HepG2 (cell line): ENCODE results near the gene FRS2. TPM values are rescaled to one million over a fixed set of nuclear protein-coding genes. Genes with fewer than 3 reads are reported as not detected.

Experiments used
- ATAC-seq: fragments of 200-7000 bp; cut with Tn5 transposase; 3 replicates; pipeline ENCODE4 v1.9.1; 2020; ENCODE audit warnings: mild to moderate bottlenecking, moderate library complexity
- BruUV-seq: library from RNA; stranded (reverse); fragments of 400-500 nt; replicated peaks from 2 replicates; lab custom pipeline; 2021; lab: Mats Ljungman, UMichigan
- CTCF ChIA-PET: fragments of 300-600 bp; formaldehyde crosslinking; extraction: SDS; loops from one replicate; lab custom pipeline; 2021; ENCODE audit warnings: low total read pairs, inconsistent platforms, low intra/inter-chr PET ratio; lab: Yijun Ruan, JAX
- POLR2A ChIA-PET: fragments of 350-600 bp; sonication (Branson Sonifier 250); formaldehyde crosslinking; loops from one replicate; lab custom pipeline; 2020; ENCODE audit warnings: antibody characterized with exemption, inconsistent platforms; lab: Yijun Ruan, JAX
- DNase-seq: peaks from one replicate; pipeline ENCODE4 v3.0.0-alpha.2; 2015; ENCODE audit warnings: low spot score
- FAIRE-seq: peaks from 3 replicates; lab custom pipeline; 2011; peaks lifted over from hg19 to GRCh38; lab: Jason Lieb, UNC
- H2AFZ ChIP-seq: one replicate; pipeline ENCODE4 v1.6.1; 2011; ENCODE audit warnings: low read length, inconsistent platforms
- H3K27ac ChIP-seq: fragments of 300-600 bp; 3 replicates; pipeline ENCODE4 v1.8.0; 2011; ENCODE audit warnings: mixed run types, mild to moderate bottlenecking, mixed read lengths, low read length, inconsistent platforms; ENCODE audit not compliant: insufficient read depth; ENCODE audit errors: extremely low read length
- H3K27me3 ChIP-seq, 2 experiments: fragments of 200-600 bp in 1 of 2; 2 replicates in 1 of 2; 3 replicates in 1 of 2; pipeline versions ENCODE4 v1.6.0 to v1.8.0; 2011; ENCODE audit warnings: low read length in 2 of 2, mild to moderate bottlenecking in 2 of 2, moderate library complexity in 2 of 2, inconsistent platforms in 1 of 2; ENCODE audit not compliant: insufficient read depth in 2 of 2, control insufficient read depth in 1 of 2
- H3K36me3 ChIP-seq, 2 experiments: fragments of 200-600 bp in 1 of 2; replicated peaks in 1 of 2; 2 replicates in 1 of 2; 3 replicates in 1 of 2; pipeline versions ENCODE4 v1.5.1 to v1.8.0; 2011; ENCODE audit warnings: low read length in 2 of 2, inconsistent platforms in 1 of 2; ENCODE audit not compliant: insufficient read depth in 2 of 2, control insufficient read depth in 1 of 2
- H3K4me1 ChIP-seq: 2 replicates; pipeline ENCODE4 v1.5.1; 2012; ENCODE audit warnings: low read length, inconsistent platforms; ENCODE audit not compliant: insufficient read depth
- H3K4me2 ChIP-seq: 2 replicates; pipeline ENCODE4 v1.6.0; 2011; ENCODE audit warnings: low read depth, low read length, inconsistent platforms
- H3K4me3 ChIP-seq, 3 experiments: fragments of 200-600 bp in 1 of 3; sonication (generic), shearing (Covaris generic) in 1 of 3; replicated peaks in 1 of 3; 2 replicates each; pipeline ENCODE4 v1.5.1; 2011 to 2016; ENCODE audit warnings: low read length in 3 of 3, inconsistent platforms in 2 of 3, low read depth in 2 of 3, mild to moderate bottlenecking in 2 of 3, control low read depth in 1 of 3, mixed read lengths in 1 of 3; ENCODE audit not compliant: insufficient read depth in 1 of 3
- H3K79me2 ChIP-seq: one replicate; pipeline ENCODE4 v1.6.1; 2011; ENCODE audit warnings: low read length, inconsistent platforms; ENCODE audit not compliant: insufficient read depth
- H3K9ac ChIP-seq: 2 replicates; pipeline ENCODE4 v1.6.0; 2011; ENCODE audit warnings: mild to moderate bottlenecking, low read depth, low read length, inconsistent platforms; ENCODE audit not compliant: insufficient read depth
- H3K9me3 ChIP-seq: 2 replicates; pipeline ENCODE4 v1.5.1; 2012; ENCODE audit warnings: mild to moderate bottlenecking, low read length
- H4K20me1 ChIP-seq: 2 replicates; pipeline ENCODE4 v1.6.0; 2011; ENCODE audit warnings: inconsistent platforms, mild to moderate bottlenecking, low read length, moderate library complexity; ENCODE audit not compliant: insufficient read depth
- ARNTL ChIP-seq: sonication (generic); formaldehyde crosslinking; IDR thresholded peaks from 2 replicates; pipeline ENCODE4 v1.4.0; 2020; ENCODE audit warnings: mild to moderate bottlenecking, missing genetic modification reagents
- CSRNP2 ChIP-seq: sonication (generic); formaldehyde crosslinking; conservative IDR thresholded peaks from 2 replicates; pipeline ENCODE4 v1.8.0; 2022; ENCODE audit warnings: low read depth, missing genetic modification reagents
- DZIP1 ChIP-seq: sonication (generic); formaldehyde crosslinking; IDR thresholded peaks from 2 replicates; pipeline ENCODE4 v1.5.0; 2020; ENCODE audit warnings: mild to moderate bottlenecking, missing genetic modification reagents
- IKZF5 ChIP-seq: IDR thresholded peaks from 2 replicates; pipeline ENCODE4 v1.6.1; 2018; ENCODE audit warnings: missing genetic modification reagents, mild to moderate bottlenecking, missing compliant biosample characterization
- JUNB ChIP-seq: sonication (generic); formaldehyde crosslinking; IDR thresholded peaks from 2 replicates; pipeline ENCODE4 v1.8.0; 2022; ENCODE audit warnings: missing genetic modification reagents, mild to moderate bottlenecking, borderline replicate concordance
- NFYB ChIP-seq: sonication (generic); formaldehyde crosslinking; IDR thresholded peaks from 2 replicates; pipeline ENCODE4 v1.4.0; 2020; ENCODE audit warnings: missing genetic modification reagents
- PLRG1 ChIP-seq: fragments of 450-650 bp; conservative IDR thresholded peaks from 2 replicates; pipeline ENCODE4 v1.6.1; 2016
- PPARG ChIP-seq: conservative IDR thresholded peaks from 2 replicates; pipeline ENCODE4 v1.6.1; 2016; ENCODE audit warnings: missing biosample characterization, missing genetic modification reagents
- RCOR2 ChIP-seq: IDR thresholded peaks from 2 replicates; pipeline ENCODE4 v1.6.1; 2016; ENCODE audit warnings: missing biosample characterization, missing genetic modification reagents
- ZNF362 ChIP-seq: sonication (generic); formaldehyde crosslinking; IDR thresholded peaks from 2 replicates; pipeline ENCODE4 v1.4.0; 2020; ENCODE audit warnings: missing genetic modification reagents, mild to moderate bottlenecking, borderline replicate concordance
- ZNF891 ChIP-seq: sonication (generic); formaldehyde crosslinking; IDR thresholded peaks from 2 replicates; pipeline ENCODE4 v1.5.0; 2020; ENCODE audit warnings: mild to moderate bottlenecking, missing genetic modification reagents
- WGBS: methylation state at CpG from one replicate; pipeline ENCODE4 v1.1.6; 2017; ENCODE audit warnings: low lambda C conversion rate; 5-methylcytosine and 5-hydroxymethylcytosine counted together
- in situ Hi-C: cut with HindIII; loops from 2 replicates; pipeline ENCODE4 v1.10.0; 2017; ENCODE audit warnings: low pct_unique_long_range_greater_than_20kb; ENCODE audit not compliant: extremely low pct_ligation_motif_present
- intact Hi-C: fragments of 100-400 bp; cut with micrococcal nuclease; formaldehyde crosslinking; loops from one replicate; pipeline ENCODE4 v1.10.0; 2022; ENCODE audit not compliant: unreplicated experiment
- polyA plus RNA-seq, 8 experiments: library from polyadenylated mRNA; depleted of rRNA in 3 of 8; stranded (reverse) in 7 of 8; unstranded in 1 of 8; fragments of >200 nt; fragmentation: Illumina TruSeq in 4 of 8; extraction: Trizol in 4 of 8; gene quantifications; 2 replicates each; pipeline versions ENCODE4 v1.2.1 to v1.2.3, GENCODE V29; 2011 to 2016; ENCODE audit warnings: low read depth in 4 of 8, missing spikeins in 1 of 8, mixed read lengths in 1 of 8; ENCODE audit not compliant: insufficient read depth in 1 of 8
- total RNA-seq, 5 experiments: library from RNA; depleted of rRNA; stranded (reverse); fragments of >200 nt; fragmentation: Illumina TruSeq; extraction: Trizol; gene quantifications; 2 replicates each; pipeline ENCODE4 v1.2.3, GENCODE V29; 2016; ENCODE audit warnings: low read depth in 1 of 5

The FRS2 gene
- total and polyA plus RNA-seq, 2 of the 13 experiments (the other 11 are each of a cell fraction or from before 2014, with no cell fraction given) = 8.3 to 16.8 TPM

- Histone ChIP-seq H3K27ac (no peak overlapping the region), H3K4me2 (no peak overlapping the region), H2AFZ (no peak overlapping the region), H3K4me1 (peaks cover 7% of the 10 kb centered on the region; the same call in 1 of the 2 replicates), H3K79me2 (no peaks in the 10 kb centered on the region), H4K20me1 (no peaks in the 10 kb centered on the region), H3K4me3 (no peak overlapping the region), H3K36me3 (no peaks in the 10 kb centered on the region), H3K9ac (no peak overlapping the region), H3K27me3 (peaks cover 0 to 10% of the 10 kb centered on the region in 2 experiments; a peak in 2 of 5 replicates), H3K9me3 (no peaks in the 10 kb centered on the region)
- BruUV-seq = no TSS peak
- no peak for FAIRE-seq
- no peak for ATAC-seq
- intact Hi-C loops = no loop called here
- CTCF ChIA-PET = no interaction called here
- no peak for DNase-seq
- POLR2A ChIA-PET = no interaction called here
- in situ Hi-C loops = no loop called here
- no peak for TF ChIP-seq ZNF362 (CRISPR knock-in tag)
- no peak for TF ChIP-seq PLRG1
- no peak for TF ChIP-seq PPARG (CRISPR knock-in tag)
- TF ChIP-seq DZIP1 (CRISPR knock-in tag) = no peak
- no peak for TF ChIP-seq RCOR2
- TF ChIP-seq CSRNP2 (CRISPR knock-in tag) = no peak
- TF ChIP-seq ARNTL (CRISPR knock-in tag) = no peak
- TF ChIP-seq JUNB = no peak
- no peak for TF ChIP-seq NFYB (CRISPR knock-in tag)
- no peak for TF ChIP-seq ZNF891 (CRISPR knock-in tag)
- no peak for TF ChIP-seq IKZF5 (CRISPR knock-in tag)
- 51% methylated on average over 6 of the region's 6 CpGs for WGBS
Observed at GRCh38 chr12:69619050-69619449, 148.9 kb downstream of the FRS2 start.
